ENCODE data around the gene SEPHS2. TPM values are rescaled to one million over a fixed set of nuclear protein-coding genes. Genes with fewer than 3 reads are reported as not detected.
A peak's percentile ranks its signal among the peaks of the same experiment; 100 is the strongest.

SEPHS2 gene
- total RNA-seq, 1 experiment from 2014 or later, result 51.9 TPM

GRCh38 chr16:30395992-30396585 is 49.6 kb downstream of the SEPHS2 start:
- H3K27ac Mint-ChIP-seq (ENCODE audit: low read depth, unreplicated experiment), result peak overlapping the region; percentile 44
- BruUV-seq (replicated peaks), result no TSS peak
- CTCF ChIA-PET, result interaction anchor here (0.6 to 2.2 kb wide), 12 partner anchors 8 to 233 kb away, joined by 3 to 11 read pairs (median 4); partner anchors contain the start of gene DCTPP1

GRCh38 chr16:30395155-30395991 is 50.3 kb downstream of the SEPHS2 start, which contains the start of gene ZNF48:
Gene ZNF48 (plus strand): TSS chr16:30395420. CDS start chr16:30395795, 375 bp downstream.
- H3K4me1 Mint-ChIP-seq (ENCODE audit: insufficient read depth, unreplicated experiment), result peaks cover 7% of the 10 kb centered on the region
- intact Hi-C loops (cut with micrococcal nuclease), result no loop called here

More at GRCh38 chr16:30395992-30396585, 49.6 kb downstream of the SEPHS2 start:
- Mint-ChIP-seq H3K9me3 (ENCODE audit: unreplicated experiment) (no peaks in the 10 kb centered on the region), H3K4me1 (ENCODE audit: insufficient read depth, unreplicated experiment) (peaks cover 7% of the 10 kb centered on the region), H3K4me3 (ENCODE audit: unreplicated experiment) (peak overlapping the region; percentile 83), H3K27me3 (ENCODE audit: insufficient read depth, unreplicated experiment) (no peaks in the 10 kb centered on the region), H3K36me3 (ENCODE audit: insufficient read depth, unreplicated experiment) (no peaks in the 10 kb centered on the region)
- POLR2A ChIA-PET, result interaction anchor here (1.0 to 4.8 kb wide), 12 partner anchors 11 to 297 kb away, joined by 3 to 66 read pairs (median 4); partner anchors contain the start of genes CD2BP2, ZNF688 and ZNF771
- TF ChIP-seq, protein P1, sequence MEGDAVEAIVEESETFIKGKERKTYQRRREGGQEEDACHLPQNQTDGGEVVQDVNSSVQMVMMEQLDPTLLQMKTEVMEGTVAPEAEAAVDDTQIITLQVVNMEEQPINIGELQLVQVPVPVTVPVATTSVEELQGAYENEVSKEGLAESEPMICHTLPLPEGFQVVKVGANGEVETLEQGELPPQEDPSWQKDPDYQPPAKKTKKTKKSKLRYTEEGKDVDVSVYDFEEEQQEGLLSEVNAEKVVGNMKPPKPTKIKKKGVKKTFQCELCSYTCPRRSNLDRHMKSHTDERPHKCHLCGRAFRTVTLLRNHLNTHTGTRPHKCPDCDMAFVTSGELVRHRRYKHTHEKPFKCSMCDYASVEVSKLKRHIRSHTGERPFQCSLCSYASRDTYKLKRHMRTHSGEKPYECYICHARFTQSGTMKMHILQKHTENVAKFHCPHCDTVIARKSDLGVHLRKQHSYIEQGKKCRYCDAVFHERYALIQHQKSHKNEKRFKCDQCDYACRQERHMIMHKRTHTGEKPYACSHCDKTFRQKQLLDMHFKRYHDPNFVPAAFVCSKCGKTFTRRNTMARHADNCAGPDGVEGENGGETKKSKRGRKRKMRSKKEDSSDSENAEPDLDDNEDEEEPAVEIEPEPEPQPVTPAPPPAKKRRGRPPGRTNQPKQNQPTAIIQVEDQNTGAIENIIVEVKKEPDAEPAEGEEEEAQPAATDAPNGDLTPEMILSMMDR (IDR thresholded peaks at IDR 0.05; ENCODE audit: unreplicated experiment), result no peak
- DNase-seq (ENCODE audit: unreplicated experiment), result no peak
- intact Hi-C loops (cut with micrococcal nuclease), result no loop called here

GRCh38 chr16:30394592-30395154 is 51.0 kb downstream of the SEPHS2 start:
- H3K27ac Mint-ChIP-seq (ENCODE audit: low read depth, unreplicated experiment), result peak overlapping the region; percentile 3
- no peaks in the 10 kb centered on the region for H3K27me3 Mint-ChIP-seq (ENCODE audit: insufficient read depth, unreplicated experiment)
- peaks cover 7% of the 10 kb centered on the region for H3K4me1 Mint-ChIP-seq (ENCODE audit: insufficient read depth, unreplicated experiment)
- H3K4me3 Mint-ChIP-seq (ENCODE audit: unreplicated experiment), result peak overlapping the region; percentile 83
- H3K9me3 Mint-ChIP-seq (ENCODE audit: unreplicated experiment), result no peaks in the 10 kb centered on the region
- BruUV-seq (replicated peaks), result no TSS peak
- TF ChIP-seq, protein P1 (IDR thresholded peaks at IDR 0.05; ENCODE audit: unreplicated experiment), result no peak
- no peak for DNase-seq (ENCODE audit: unreplicated experiment)
- POLR2A ChIA-PET, result interaction anchor here (0.6 to 4.8 kb wide), 10 partner anchors 8 to 177 kb away, joined by 3 to 66 read pairs (median 6); partner anchors contain the start of genes CD2BP2, ZNF688 and ZNF771
- CTCF ChIA-PET, result interaction anchor here (0.7 to 2.3 kb wide), 13 partner anchors 8 to 302 kb away, joined by 3 to 11 read pairs (median 6); partner anchors contain the start of genes TBX6 and ZNF688
- intact Hi-C loops (cut with micrococcal nuclease), result no loop called here
- no peaks in the 10 kb centered on the region for H3K36me3 Mint-ChIP-seq (ENCODE audit: insufficient read depth, unreplicated experiment)

More at GRCh38 chr16:30395155-30395991, 50.3 kb downstream of the SEPHS2 start, which contains the start of gene ZNF48:
- DNase-seq (ENCODE audit: unreplicated experiment), result peak; percentile 56
- no TSS peak for BruUV-seq (replicated peaks)
- Mint-ChIP-seq H3K27ac (ENCODE audit: low read depth, unreplicated experiment) (peak within 1 kb of the TSS; percentile 44), H3K9me3 (ENCODE audit: unreplicated experiment) (no peaks in the 10 kb centered on the region), H3K4me3 (ENCODE audit: unreplicated experiment) (peak within 1 kb of the TSS; percentile 83), H3K36me3 (ENCODE audit: insufficient read depth, unreplicated experiment) (no peaks in the 10 kb centered on the region), H3K27me3 (ENCODE audit: insufficient read depth, unreplicated experiment) (no peaks in the 10 kb centered on the region)
- CTCF ChIA-PET, result interaction anchor here (0.6 to 2.2 kb wide), 18 partner anchors 8 to 303 kb away, joined by 3 to 11 read pairs (median 4); partner anchors contain the start of genes DCTPP1, TBX6 and ZNF688
- TF ChIP-seq, protein P1 (IDR thresholded peaks at IDR 0.05; ENCODE audit: unreplicated experiment), result peak; percentile 39
- POLR2A ChIA-PET, result interaction anchor here (0.7 to 4.8 kb wide), 15 partner anchors 9 to 298 kb away, joined by 3 to 66 read pairs (median 4); partner anchors contain the start of genes CD2BP2, ZNF688 and ZNF771

Other genes with a start within 250 kb of the SEPHS2 start
- gene SULT1A3, start 246.6 kb downstream of the SEPHS2 start, total RNA-seq (2022), result 13.4 TPM in 2 replicates
- gene NPIPB13, start 197.4 kb downstream of the SEPHS2 start, total RNA-seq (2022), result 11.6 and 15.3 TPM in 2 replicates
- gene CD2BP2, start 90.6 kb downstream of the SEPHS2 start, total RNA-seq (2022), result 48.4 and 58.9 TPM in 2 replicates
- 46.5 and 48.0 TPM in 2 replicates for gene TBC1D10B, start 75.4 kb downstream of the SEPHS2 start, total RNA-seq (2022)
- gene MYL11, start 71.1 kb downstream of the SEPHS2 start, total RNA-seq (2022), result 1.2 and 1.6 TPM in 2 replicates
- gene SEPTIN1, start 63.3 kb downstream of the SEPHS2 start, total RNA-seq (2022), result 1.3 and 1.7 TPM in 2 replicates
- 11.0 and 12.4 TPM in 2 replicates for gene ZNF48, start 50.5 kb downstream of the SEPHS2 start, total RNA-seq (2022)
- 8.1 and 8.3 TPM in 2 replicates for gene ZNF771, start 38.3 kb downstream of the SEPHS2 start, total RNA-seq (2022)
- gene DCTPP1, start 15.8 kb downstream of the SEPHS2 start, total RNA-seq (2022), result 29.1 and 42.4 TPM in 2 replicates
- gene ITGAL, start 26.9 kb upstream of the SEPHS2 start, total RNA-seq (2022), result not detected in 2 replicates
- gene ZNF768, start 80.7 kb upstream of the SEPHS2 start, total RNA-seq (2022), result 38.6 and 39.3 TPM in 2 replicates
- gene ZNF747, start 89.0 kb upstream of the SEPHS2 start, total RNA-seq (2022), result 13.7 TPM in 2 replicates
- gene ZNF764, start 112.5 kb upstream of the SEPHS2 start, total RNA-seq (2022), result 8.3 and 10.6 TPM in 2 replicates
- 9.0 and 11.6 TPM in 2 replicates for gene ZNF688, start 125.8 kb upstream of the SEPHS2 start, total RNA-seq (2022)
- 12.8 and 16.3 TPM in 2 replicates for gene ZNF785, start 139.8 kb upstream of the SEPHS2 start, total RNA-seq (2022)
- 4.5 and 6.1 TPM in 2 replicates for gene ZNF689, start 164.5 kb upstream of the SEPHS2 start, total RNA-seq (2022)
- 39.4 and 41.4 TPM in 2 replicates for gene PRR14, start 205.1 kb upstream of the SEPHS2 start, total RNA-seq (2022)
- 69.1 and 80.8 TPM in 2 replicates for gene FBRS, start 212.6 kb upstream of the SEPHS2 start, total RNA-seq (2022)

Data from MCF 10A (cell line).